Renal pelvis (tissue), 4 donors: ENCODE results near the gene SLC29A2. TPM values are rescaled to one million over a fixed set of nuclear protein-coding genes. Genes with fewer than 3 reads are reported as not detected.
A peak's percentile ranks its signal among the peaks of the same experiment; 100 is the strongest.
"Not testable (repeated sequence)": the region's sequence is repeated elsewhere in the genome, so short reads cannot be mapped to it uniquely, and the experiment has no call there.

Experiments
- DNase-seq: peaks from one replicate; pipeline ENCODE4 v3.0.0-alpha.2; 2013
- polyA plus RNA-seq, 3 donors: library from polyadenylated mRNA; unstranded; fragments of 120-200 nt; gene quantifications; one replicate each; pipeline ENCODE4 v1.2.1, GENCODE V29; 2013; ENCODE audit not compliant: insufficient read length in 3 of 3

The SLC29A2 gene
- polyA plus RNA-seq, 3 donors, result 22.9 to 27.8 (median 26.7) TPM

DNA sequence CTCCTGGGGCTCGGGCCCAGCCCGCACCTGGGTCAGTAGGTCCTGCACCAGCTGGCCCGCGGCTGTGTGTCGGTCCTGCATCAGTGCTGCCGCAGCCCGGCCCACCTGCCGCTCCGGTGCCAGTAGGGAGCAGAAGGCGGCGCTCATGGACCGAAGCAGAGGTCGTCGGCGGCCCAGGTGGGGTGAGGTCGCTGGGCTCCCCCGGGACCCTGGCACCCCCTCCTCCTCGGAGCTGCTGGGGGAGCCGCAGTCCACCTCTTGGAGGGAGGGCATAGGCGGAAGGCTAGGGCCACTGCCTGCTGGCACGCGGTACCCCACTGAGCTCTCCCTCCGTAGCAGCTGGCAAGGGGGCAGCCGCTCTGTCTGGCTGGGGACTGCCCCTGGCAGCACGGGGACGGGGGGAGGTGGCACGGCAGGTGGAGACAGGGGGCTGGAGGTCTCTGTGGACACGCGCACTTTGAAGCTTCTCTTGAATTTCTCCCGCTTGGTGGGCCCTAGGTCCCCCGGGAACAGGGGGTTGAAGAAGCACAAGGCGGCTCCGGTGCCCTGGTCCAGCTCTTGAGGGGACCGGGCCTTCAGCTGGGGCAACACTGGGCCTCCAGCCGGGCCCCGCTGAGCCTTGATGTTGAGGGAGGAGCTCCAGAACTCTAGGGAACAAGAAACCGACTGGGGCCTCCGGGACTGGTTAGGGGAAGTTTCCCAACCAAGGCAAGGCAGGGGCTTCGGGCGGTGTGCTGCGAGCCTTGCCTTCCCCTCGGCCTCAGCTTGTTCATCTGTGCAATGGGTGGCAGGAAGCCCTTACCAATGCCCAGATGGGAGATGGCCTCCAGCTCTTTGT is 36.7 kb downstream of the SLC29A2 start:
- DNase-seq, result no peak

DNA sequence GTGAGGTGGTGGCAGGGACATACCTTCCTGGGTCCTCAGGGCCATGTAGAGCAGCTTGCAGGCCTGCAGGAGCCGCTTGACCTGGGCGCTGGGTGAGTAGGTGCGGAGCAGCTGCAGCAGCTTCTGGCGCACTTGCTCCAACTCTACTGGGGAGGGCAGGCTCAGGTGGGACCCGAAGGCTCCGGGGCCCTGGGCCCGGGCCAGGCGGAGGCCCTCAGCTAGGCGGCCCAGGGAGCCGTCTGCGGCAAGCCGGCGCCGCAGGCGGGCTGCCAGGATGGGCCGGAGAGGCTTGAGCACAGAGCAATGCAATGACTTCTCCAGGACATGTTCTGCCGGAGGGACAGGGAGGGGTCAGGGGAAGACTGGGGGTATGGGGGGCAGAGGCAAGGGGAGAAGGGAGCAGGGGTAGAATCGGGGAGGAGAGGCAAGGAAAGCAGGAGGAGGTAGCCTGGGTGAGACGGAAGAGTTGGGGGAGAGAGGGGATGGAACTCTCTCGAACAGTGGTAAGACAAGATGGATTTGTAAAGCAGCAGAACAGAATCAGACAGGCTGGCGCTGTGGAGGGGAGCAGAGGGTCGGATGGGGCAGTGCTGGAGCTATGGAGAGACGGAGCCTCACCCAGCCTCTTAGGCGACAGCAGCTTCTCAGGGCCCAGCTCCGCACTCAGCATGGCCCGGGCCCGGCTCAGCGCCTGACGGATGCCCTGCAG is 37.5 kb downstream of the SLC29A2 start:
- DNase-seq, result no peak

DNA sequence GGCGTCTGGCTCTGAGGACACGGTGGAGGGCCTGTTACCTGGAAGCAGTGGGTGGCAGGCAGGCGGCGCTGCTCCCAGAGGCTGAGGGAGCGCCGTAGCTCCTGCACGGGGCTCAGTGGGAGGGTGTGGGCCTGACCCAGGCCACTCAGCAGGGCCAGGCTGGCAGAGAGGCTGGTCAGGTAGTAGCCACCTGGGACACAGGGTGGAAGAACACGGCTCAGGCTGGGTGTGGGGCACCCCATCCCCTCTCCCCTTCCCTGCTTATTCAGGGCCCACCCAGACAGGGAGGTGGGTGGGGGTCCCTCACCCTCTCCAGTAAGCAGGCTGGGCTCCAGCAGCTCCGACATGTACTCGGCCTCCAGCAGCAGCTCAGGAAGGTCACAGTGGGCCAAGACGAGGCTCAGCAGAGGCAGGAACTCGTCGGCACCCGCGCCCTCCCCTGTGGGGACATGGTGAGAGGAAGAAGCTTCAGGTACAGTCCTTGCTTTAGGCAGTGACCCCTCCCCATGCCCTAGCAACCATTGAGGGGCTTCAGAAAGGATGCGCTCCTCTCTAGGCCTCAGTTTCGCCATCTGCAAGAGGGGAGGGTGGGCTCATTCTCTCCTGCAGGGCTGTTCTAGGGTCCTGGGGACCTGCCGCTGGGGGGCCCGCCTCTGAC is 38.2 kb downstream of the SLC29A2 start:
- DNase-seq, result no peak

DNA sequence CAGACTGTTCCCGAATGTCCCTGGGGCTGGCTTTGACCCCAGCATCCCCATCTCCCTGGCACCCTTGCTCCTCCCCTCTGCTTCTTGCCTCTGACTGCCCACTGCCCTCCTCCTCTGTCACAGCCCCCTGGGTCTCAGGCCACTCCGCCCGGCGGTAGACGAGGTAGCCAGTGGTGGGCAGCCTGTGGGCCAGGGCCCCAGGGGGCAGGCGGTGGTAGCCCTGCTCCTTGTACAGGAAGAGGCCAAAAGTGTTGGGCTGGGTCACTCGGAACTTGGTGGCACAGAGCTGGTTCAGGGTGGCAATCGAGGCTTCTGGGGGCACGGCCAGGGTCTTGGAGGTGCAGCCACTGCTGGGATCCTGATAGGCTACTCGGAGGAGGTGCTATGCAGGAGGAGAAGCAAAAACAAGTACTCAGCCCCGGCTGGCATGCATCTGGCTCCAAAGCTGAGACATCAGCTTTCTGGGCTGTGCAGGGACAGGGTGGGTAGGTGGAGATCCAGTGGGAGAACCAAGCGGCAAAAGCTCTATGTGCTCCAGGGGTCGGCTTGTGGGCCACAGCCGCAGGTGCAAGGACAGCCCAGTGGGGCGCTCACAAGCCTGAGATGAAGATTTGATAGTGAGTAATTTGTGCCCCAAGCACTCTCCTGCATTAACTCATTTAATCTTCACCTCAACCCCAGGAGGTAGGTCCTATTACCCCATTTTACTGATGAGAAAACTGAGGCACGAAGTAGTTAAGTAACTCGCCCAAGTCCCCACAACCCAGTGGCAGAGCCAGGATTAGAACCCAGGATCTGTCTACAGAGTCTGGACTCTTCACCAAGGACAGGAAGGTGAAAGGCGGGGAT is 39.0 kb downstream of the SLC29A2 start:
- DNase-seq, result no peak

DNA sequence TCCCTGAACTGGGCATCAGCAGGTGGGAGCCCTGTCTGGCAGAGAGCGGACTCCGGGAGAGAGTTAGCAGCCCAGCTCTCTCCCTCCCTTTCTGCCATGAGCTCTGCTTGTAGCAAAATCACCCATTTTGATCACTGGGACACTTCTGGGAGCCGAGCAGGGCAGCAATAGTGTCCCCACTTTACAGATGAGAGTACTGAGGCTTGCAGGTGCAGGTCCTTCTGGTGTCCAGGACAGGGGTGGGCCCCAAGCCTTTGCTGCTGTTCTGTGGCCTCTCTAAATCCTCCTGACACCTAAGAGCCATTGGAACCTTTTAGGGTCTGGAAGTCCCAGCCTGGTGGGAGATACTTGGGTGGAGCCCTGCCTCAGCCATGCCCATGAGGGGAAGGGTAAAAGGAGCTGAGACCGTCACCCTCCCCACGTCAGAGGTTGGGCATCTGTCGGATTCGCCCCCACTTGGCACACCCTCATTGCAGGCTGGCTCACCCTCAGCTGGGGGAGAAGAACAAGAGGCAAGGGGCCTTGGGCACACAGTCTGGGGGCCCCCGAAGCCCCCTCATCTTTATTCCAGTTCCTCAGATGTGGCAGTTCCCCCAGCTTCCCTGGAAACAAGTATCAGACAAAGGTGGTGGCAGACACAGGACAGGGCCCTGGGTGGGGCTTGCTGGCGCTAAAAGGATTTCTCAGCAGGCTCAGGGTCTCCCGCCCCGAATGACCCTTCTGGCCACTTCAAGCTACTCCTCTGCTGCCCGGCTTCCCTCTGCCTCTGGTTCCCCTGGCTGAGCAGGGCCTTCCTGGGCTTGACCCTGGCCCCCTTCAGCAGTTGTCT is 39.8 kb downstream of the SLC29A2 start:
- no peak for DNase-seq

DNA sequence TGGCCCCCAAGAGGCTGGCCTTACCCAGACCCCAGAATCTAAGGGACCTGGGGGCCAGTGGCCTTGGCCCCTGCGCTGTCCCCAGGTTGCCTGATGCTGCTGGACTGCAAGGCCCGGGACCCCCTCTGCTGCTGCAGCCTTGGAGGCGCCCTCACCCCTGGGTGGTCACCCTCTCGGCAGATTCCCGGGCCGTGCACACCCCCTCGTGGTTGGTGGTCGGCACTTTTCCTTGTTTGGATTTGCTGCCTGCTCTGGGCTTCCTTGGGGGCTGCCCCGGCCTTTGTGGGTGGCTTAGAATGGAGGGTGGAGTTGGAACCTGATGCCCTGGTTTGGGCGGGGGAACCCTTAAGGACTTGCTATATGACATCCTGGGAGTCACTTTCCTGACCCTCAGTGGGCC is 40.6 kb downstream of the SLC29A2 start:
- DNase-seq, result no peak

DNA sequence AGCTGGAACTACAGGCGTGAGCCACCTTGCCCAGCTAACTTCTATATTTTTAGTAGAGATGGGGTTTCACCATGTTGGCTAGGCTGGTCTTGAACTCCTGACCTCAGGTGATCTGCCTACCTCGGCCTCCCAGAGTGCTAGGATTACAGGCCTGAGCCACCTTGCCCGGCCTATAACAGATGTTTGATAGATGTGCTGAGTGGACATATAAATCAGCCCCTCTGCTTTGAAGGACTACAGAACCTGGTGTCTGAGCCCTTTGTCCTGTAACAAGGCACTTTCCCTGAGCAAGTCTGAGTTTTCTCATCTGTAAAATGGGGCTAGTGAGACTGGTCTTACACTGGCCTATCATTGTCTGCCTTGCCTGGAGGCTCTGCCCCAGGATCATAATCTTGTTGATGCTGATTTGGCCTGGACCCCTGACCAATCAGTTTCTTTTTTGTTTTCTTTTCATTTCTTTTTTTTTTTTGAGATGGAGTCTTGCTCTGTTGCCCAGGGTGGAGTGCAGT is 42.3 kb downstream of the SLC29A2 start:
- no peak for DNase-seq

DNA sequence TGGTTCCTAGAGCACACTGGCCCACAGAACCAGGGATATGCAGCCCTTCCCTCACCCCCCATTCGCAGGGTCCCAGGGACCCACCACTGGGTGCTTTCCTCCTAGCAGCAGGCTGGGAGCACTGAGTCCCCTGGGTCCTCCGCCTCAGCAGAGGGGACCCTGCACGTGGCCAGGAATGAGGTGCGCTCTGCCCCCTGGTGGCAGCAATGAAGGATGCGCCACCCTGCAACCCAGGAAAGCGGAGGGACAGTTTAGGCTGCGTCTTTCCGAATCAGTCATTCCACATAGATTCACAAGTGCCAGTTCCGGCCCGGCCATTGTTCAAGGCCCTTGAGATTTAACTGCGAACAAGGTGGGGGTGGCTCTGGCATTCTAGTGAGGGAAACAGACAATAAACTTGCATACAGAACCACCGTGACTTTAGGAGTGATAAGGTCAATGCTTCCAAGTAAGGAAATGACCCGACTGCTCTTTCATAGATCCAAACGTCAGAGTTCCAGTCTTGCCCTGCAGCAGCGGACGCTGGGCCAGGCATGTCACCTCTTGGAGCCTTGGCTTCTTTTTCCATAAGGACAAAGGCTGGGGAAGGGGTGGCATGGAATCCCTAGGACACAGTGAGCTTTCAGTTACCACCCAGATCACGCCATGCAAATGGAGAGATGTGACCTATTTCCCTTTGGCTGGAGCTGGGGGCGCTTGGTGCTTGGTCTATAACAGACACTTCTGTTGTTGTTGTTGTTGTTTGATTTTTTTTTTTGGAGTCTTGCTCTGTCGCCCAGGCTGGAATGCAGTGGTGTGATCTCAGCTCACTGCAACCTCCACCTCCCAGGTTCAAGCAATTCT is 43.0 kb downstream of the SLC29A2 start:
- peak; percentile 71 for DNase-seq

DNA sequence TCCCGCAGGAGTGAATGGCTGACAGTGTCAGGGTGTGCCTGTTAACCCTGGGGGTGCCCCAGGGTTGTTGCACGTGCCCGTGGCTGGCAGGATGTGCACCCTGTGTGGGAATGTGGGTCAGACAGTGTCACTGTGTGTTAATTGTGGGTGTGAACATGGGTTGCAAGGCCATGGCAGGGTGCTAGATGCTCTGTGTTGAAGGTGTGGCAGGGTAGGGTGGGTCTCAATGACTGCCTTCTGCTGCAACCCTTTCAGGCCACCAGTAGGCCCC is 43.6 kb downstream of the SLC29A2 start:
- DNase-seq, result no peak

DNA sequence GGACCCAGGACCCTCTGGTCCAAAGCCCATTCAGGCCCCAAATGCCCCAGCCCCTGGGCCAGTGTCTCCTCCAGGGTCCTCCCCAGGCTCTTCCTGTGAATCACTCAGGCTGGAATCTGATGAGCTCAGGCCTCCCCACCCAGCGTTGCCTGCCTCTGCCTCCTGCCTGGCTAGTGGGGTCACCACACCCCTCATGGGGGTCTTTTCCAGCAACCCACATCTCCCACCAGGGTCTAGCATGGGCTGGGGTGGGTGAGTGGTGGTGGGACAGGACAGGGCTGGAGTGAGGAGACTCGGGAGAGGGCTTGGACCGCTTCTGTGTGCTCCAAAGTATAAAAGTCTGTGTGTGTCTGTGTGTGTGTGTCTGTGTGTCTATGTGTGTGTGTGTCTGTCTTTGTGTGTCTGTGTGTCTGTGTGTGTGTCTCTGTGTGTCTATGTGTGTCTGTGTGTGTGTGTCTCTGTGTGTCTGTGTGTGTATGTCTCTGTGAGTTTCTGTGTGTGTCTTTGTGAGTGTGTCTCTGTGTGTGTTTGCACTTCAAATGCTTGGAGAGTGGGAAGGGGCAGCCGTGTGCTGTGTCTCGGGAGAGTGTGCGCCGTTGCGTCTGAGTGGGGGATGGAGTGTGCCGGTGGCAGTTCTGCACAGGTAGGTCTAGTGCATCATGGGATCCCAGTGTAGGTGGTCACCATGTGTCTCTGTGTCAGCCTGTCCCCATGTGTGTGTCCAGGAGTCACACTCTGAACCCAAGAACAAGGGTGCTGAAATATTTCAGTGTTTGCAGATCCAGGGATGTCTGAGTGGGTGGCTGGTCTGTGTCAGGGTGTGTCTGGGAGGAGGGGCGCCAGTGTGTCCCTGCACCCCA is 44.2 kb downstream of the SLC29A2 start:
- DNase-seq, result no peak

DNA sequence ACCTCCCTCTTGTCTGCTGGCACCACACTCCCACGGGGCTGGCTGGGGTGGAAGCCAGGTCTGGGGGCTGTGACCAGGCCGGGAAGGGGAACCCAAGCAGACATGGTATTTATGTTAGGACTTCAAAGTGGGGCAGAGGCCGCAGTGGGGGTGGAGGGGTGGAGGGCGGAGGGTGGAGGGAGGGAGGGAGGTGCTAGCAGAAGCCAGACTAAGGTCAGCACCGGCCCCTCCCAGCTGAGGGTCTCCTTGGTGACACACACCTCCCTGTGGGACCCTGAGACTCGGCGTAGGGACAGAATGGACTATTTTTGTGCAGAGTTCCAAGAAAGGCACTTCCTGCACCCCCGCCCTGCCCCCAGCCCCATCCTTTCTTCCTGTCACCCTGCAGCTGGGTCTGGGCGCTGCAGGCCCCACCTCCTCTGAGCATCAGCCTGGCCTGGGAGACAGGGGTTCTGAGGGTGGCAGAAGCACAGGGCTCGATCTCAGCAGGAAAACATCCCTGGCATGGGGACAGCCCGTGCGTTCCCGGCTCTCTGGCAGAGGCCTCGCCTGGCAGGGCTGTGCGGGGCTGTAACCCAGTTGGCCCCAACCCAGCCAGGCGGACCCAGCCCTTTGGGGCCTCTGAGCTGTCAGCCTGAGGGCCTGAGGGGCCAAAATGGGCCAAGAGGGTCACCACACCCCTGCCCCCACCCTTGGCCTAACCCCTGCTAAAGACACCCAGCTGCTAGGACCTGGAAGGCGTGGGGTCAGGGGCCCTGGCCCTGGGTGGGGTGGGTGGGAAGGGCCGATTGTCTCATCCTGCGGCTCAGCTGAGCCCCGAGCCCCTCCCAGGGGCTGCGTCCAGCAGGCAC is 45.1 kb downstream of the SLC29A2 start:
- DNase-seq, result no peak

DNA sequence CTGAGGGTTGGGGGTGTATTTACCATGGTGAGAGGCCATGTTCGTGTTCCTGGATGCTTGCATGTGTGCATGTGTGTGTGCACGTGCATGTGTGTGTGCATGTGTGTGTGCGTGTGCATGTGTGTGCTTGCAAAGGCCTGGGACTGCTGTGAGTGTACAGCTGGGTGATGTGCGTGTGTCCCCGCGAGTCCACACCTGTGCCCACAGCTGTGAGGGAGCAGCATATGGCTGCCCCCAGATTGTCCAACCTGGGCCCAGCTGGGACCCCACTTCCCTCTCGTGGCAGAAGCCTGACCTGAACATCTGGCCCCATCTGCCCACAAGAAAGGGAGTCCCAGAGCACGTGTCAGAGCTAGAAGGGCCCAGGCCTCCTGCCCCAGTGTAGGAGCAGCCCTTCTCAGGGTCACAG is 46.3 kb downstream of the SLC29A2 start:
- DNase-seq, result no peak

DNA sequence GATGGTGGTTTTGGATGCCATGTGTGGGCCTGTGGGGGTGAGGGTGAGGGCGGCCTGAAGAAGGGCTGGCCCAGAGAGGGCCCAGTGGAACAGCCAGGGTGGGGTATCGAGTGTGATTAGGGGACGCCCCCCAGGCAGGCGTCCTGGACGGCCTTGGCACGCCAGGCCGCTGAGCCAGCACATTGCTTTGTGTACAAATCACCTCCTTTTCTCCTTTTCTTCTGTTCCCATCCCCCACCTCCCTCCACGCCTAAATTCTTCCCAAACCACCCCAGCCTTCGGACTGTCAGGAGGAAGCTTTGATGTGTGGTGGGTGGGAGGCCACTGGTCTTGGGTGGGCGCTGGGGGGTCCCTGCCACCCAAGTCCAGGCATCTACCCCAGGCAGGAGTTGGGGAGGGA is 46.9 kb downstream of the SLC29A2 start:
- DNase-seq, result no peak

DNA sequence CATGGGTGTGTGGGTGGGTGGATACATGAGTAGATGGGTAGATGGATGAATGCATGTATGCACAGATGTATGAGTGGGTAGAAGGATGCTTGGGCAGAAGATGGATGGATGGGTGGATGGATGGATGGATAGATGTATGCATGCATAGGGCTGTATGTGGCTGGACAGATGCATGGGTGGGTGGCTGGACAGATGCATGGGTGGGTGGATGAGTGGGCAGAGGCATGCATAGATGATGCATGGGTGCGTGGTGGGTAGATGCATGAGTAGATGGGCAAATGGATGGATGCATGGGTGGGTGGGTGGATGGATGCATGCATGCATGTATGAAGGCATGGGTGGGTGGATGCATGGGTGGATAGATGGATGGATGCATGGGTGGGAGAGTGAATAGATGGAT is 47.9 kb downstream of the SLC29A2 start:
- DNase-seq, result no peak

DNA sequence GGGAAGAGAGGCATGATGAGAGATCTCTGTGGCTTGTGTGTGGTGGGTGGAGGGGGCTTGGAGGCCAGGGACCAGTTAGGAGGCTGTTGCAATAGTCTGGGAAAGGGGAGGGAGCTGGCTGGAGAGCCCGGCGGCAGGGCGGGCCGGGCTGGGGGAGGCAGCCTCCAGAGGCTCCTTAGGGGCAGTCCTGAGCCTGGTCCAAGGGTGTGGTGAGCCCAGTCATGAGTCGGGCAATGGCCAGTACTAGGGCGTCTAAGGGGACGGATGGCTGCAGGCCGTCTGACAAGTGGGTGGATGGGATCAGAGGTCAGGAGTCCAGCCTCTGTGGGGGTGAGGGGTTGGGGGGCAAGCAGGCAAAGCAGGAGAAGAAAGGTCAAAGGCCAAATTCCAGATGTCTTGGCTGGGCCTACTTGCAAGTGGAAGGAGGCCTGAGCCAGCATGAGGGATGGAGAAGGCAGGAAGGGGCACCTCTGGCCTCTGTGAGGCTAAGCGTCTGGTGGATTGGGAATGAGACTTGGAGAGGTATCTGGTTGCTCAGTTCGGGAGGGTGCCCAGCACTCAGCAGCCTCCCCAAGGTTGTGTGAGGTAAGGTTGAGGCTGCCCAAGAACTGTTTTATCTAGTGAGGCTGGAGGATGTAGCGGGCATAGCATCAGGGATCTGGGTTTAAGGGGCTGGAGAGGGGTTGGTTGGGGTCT is 48.7 kb downstream of the SLC29A2 start:
- DNase-seq, result no peak

DNA sequence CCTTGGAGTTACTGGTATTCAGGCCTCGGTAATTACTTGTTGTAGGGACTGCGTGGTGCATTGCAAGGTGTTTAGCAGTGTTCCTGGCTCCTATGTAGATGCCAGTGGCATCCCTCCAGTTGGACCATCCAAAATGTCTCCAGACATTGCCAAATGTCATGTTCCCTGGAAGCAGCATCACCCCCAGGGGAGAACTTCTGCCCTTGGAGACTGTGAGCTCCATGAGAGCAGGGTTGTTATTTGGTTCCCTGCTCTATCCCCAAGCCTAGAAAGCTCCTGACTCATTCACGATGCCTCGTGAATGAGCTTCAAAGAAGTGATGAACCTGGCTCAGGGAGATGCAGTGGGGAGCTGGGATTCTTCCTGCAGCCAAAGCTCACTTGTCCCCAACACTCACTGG is 50.0 kb downstream of the SLC29A2 start:
- DNase-seq, result no peak

DNA sequence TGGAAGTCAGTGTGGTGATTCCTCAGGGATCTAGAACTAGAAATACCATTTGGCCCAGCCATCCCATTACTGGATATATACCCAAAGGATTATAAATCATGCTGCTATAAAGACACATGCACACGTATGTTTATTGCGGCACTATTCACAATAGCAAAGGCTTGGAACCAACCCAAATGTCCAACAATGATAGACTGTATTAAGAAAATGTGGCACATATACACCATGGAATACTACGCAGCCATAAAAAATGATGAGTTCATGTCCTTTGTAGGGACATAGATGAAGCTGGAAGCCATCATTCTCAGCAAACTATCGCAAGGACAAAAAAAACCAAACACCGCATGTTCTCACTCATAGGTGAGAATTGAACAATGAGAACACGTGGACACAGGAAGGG is 50.8 kb downstream of the SLC29A2 start:
- not testable (repeated sequence) for DNase-seq
